Liver (tissue), 9 donors: ENCODE results near the gene UXS1. TPM values are rescaled to one million over a fixed set of nuclear protein-coding genes. Genes with fewer than 3 reads are reported as not detected.

Source experiments
- DNase-seq: peaks from one replicate; pipeline ENCODE4 v3.0.0-alpha.2; 2017; ENCODE audit warnings: low spot score
- H3K27ac ChIP-seq, 2 donors: one replicate each; pipeline ENCODE4 v1.7.0; 2013; ENCODE audit warnings: inconsistent platforms in 2 of 2, low read length in 2 of 2, control low read depth in 1 of 2, low read depth in 1 of 2, mild to moderate bottlenecking in 1 of 2
- H3K27me3 ChIP-seq, 4 donors: one replicate each; pipeline versions ENCODE4 v1.6.1 to v1.7.0; 2013; ENCODE audit warnings: low read length in 3 of 4, inconsistent platforms in 1 of 4, mild to moderate bottlenecking in 1 of 4, moderate library complexity in 1 of 4; ENCODE audit not compliant: control insufficient read depth in 4 of 4, insufficient read depth in 4 of 4
- H3K36me3 ChIP-seq, 4 donors: one replicate each; pipeline versions ENCODE4 v1.6.1 to v1.7.0; 2013; ENCODE audit warnings: low read length in 3 of 4, mild to moderate bottlenecking in 3 of 4, low read depth in 1 of 4, moderate library complexity in 1 of 4; ENCODE audit not compliant: control insufficient read depth in 4 of 4, insufficient read depth in 3 of 4
- H3K4me1 ChIP-seq, 4 donors: one replicate each; pipeline versions ENCODE4 v1.6.1 to v1.7.0; 2013; ENCODE audit warnings: low read length in 3 of 4, mild to moderate bottlenecking in 3 of 4, moderate library complexity in 1 of 4; ENCODE audit not compliant: control insufficient read depth in 4 of 4, insufficient read depth in 4 of 4
- H3K4me3 ChIP-seq, 3 donors: one replicate each; pipeline versions ENCODE4 v1.6.1 to v1.7.0; 2013; ENCODE audit warnings: low read length in 3 of 3, control low read depth in 1 of 3, low read depth in 1 of 3, mild to moderate bottlenecking in 1 of 3
- H3K9ac ChIP-seq, 2 donors: one replicate each; pipeline ENCODE4 v1.7.0; 2013; ENCODE audit warnings: low read length in 2 of 2, mild to moderate bottlenecking in 2 of 2, moderate library complexity in 2 of 2, control low read depth in 1 of 2, low read depth in 1 of 2
- H3K9me3 ChIP-seq, 4 donors: one replicate each; pipeline versions ENCODE4 v1.6.1 to v1.7.0; 2013; ENCODE audit warnings: low read length in 3 of 4; ENCODE audit not compliant: control insufficient read depth in 4 of 4
- ATF3 ChIP-seq: IDR thresholded peaks from 2 replicates; pipeline ENCODE4 v1.6.1; 2016; ENCODE audit warnings: antibody characterized with exemption
- CTCF ChIP-seq: fragments of 150-350 bp; IDR thresholded peaks from 2 replicates; pipeline ENCODE4 v1.5.1; 2017; ENCODE audit warnings: improper control_type of control experiment, low read depth, low read length; ENCODE audit not compliant: missing input control
- EGR1 ChIP-seq, 2 donors: IDR thresholded peaks; 2 replicates each; pipeline ENCODE4 v1.6.1; 2016 to 2018; ENCODE audit warnings: antibody characterized with exemption in 2 of 2, low read depth in 2 of 2
- FOXA1 ChIP-seq: IDR thresholded peaks from 2 replicates; pipeline ENCODE4 v1.6.1; 2016; ENCODE audit warnings: antibody characterized with exemption
- FOXA2 ChIP-seq: IDR thresholded peaks from 2 replicates; pipeline ENCODE4 v1.6.1; 2016; ENCODE audit warnings: antibody characterized with exemption
- GABPA ChIP-seq, 2 donors: IDR thresholded peaks in 1 of 2; conservative IDR thresholded peaks in 1 of 2; 2 replicates each; pipeline ENCODE4 v1.6.1; 2016; ENCODE audit warnings: antibody characterized with exemption in 2 of 2, mild to moderate bottlenecking in 1 of 2, moderate library complexity in 1 of 2
- HNF4A ChIP-seq, 2 donors: conservative IDR thresholded peaks; 2 replicates each; pipeline ENCODE4 v1.6.1; 2016; ENCODE audit warnings: antibody characterized with exemption in 2 of 2, mild to moderate bottlenecking in 2 of 2
- HNF4G ChIP-seq: IDR thresholded peaks from 2 replicates; pipeline ENCODE4 v1.6.1; 2016; ENCODE audit warnings: antibody characterized with exemption
- JUND ChIP-seq, 2 donors: IDR thresholded peaks; 2 replicates each; pipeline ENCODE4 v1.6.1; 2016; ENCODE audit warnings: antibody characterized with exemption in 2 of 2
- NR2F2 ChIP-seq: IDR thresholded peaks from 2 replicates; pipeline ENCODE4 v1.6.1; 2016; ENCODE audit warnings: antibody characterized with exemption
- RAD21 ChIP-seq, 2 donors: IDR thresholded peaks; 2 replicates each; pipeline ENCODE4 v1.6.1; 2016; ENCODE audit warnings: antibody characterized with exemption in 2 of 2, mild to moderate bottlenecking in 2 of 2
- REST ChIP-seq: IDR thresholded peaks from 2 replicates; pipeline ENCODE4 v1.6.1; 2016; ENCODE audit warnings: antibody characterized with exemption, mild to moderate bottlenecking
- RXRA ChIP-seq, 2 donors: IDR thresholded peaks; 2 replicates each; pipeline ENCODE4 v1.6.1; 2017 to 2018; ENCODE audit warnings: antibody characterized with exemption in 2 of 2, mild to moderate bottlenecking in 1 of 2
- SP1 ChIP-seq: IDR thresholded peaks from 2 replicates; pipeline ENCODE4 v1.6.1; 2018; ENCODE audit warnings: antibody characterized with exemption, mild to moderate bottlenecking
- TAF1 ChIP-seq: conservative IDR thresholded peaks from 2 replicates; pipeline ENCODE4 v1.6.1; 2016; ENCODE audit warnings: antibody characterized with exemption, mild to moderate bottlenecking
- YY1 ChIP-seq: IDR thresholded peaks from 2 replicates; pipeline ENCODE4 v1.6.1; 2016; ENCODE audit warnings: antibody characterized with exemption, mild to moderate bottlenecking
- ZBTB33 ChIP-seq: IDR thresholded peaks from 2 replicates; pipeline ENCODE4 v1.6.1; 2016; ENCODE audit warnings: antibody characterized with exemption
- WGBS: extraction: QIAGEN DNeasy Blood & Tissue Kit; methylation state at CpG from one replicate; pipeline ENCODE4 v1.1.7; 2013; 5-methylcytosine and 5-hydroxymethylcytosine counted together
- polyA plus RNA-seq, 2 donors: library from polyadenylated mRNA; stranded (reverse) in 1 of 2; unstranded in 1 of 2; fragments of 200-250 nt in 1 of 2; fragments of >200 nt in 1 of 2; fragmentation: Nextera tagmentation in 1 of 2; extraction: Ambion mirVana in 1 of 2; gene quantifications; one replicate each; pipeline versions ENCODE4 v1.2.1 to v1.2.3, GENCODE V29; 2013 to 2015
- total RNA-seq, 2 donors: library from RNA; depleted of rRNA; stranded (reverse); fragments of >200 nt; gene quantifications; one replicate each; pipeline ENCODE4 v1.2.3, GENCODE V29; 2014
- TF ChIP-seq, protein P1 (sequence below): IDR thresholded peaks from 2 replicates; pipeline ENCODE4 v1.6.1; 2016; ENCODE audit warnings: antibody characterized with exemption
- donor health status: healthy.
- donor health status: healthy.
- donor health status: healthy.
- donor health status: healthy.
- donor health status: healthy.

Gene UXS1
- total and polyA plus RNA-seq, 4 donors, result 8.8 to 19.9 (median 10.0) TPM

DNA sequence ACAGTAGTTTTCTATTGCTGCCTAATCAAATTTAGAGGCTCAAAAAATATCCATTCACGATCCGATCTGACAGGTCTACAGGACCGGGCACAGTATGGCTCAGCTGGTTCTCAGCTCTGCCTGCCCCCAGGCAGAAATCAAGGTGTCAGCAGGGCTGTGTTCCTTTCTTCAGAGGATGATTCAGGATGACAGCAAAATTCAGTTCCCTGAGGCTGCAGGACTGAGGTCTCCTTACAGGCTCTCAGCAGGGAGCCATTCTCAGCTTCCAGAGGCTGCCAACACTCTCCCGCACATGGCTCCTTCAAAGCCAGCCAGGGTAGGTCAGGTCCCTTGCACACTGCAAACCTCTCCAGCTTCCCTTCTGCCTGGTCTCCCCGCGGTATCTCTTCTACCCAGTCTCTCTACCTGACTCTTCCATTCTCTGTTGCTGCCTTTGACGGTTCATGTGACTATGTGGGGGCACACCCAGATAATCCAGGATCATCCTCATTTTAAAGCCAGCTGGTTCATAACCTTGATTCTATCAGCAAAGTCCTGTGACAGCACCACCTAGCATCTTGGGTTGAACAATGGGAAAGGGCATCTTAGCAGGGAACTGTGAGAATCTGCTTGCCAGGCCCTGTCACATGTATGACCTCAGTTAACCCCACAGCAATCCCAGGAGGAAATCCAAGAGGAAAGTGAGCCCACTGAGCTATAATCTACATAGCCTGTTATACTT is 50.4 kb downstream of the UXS1 start:
- peaks cover 0 to 8% (median 5%) of the 10 kb centered on the region in 4 donors for H3K4me1 ChIP-seq
- no peak overlapping the region for H3K4me3 ChIP-seq
- no peak overlapping the region for H3K27ac ChIP-seq
- no peak for TF ChIP-seq CTCF
- TF ChIP-seq ATF3, result no peak
- no peak for TF ChIP-seq REST
- no peak for TF ChIP-seq GABPA (IDR thresholded peaks at IDR 0.05 in 1 of 2, conservative IDR thresholded peaks at IDR 0.05 in 1 of 2)
- TF ChIP-seq YY1, result no peak
- TF ChIP-seq EGR1 (IDR thresholded peaks at IDR 0.05; ENCODE audit: low read depth in 2 of 2), result no peak
- no peak for TF ChIP-seq HNF4A (conservative IDR thresholded peaks at IDR 0.05)
- TF ChIP-seq ZBTB33, result no peak
- no peak for TF ChIP-seq NR2F2
- TF ChIP-seq TAF1, result no peak
- TF ChIP-seq FOXA2, result no peak
- TF ChIP-seq RAD21 (IDR thresholded peaks at IDR 0.05), result no peak
- TF ChIP-seq SP1, result no peak
- no peak for TF ChIP-seq JUND (IDR thresholded peaks at IDR 0.05)
- no peak for TF ChIP-seq FOXA1
- TF ChIP-seq, protein P1, sequence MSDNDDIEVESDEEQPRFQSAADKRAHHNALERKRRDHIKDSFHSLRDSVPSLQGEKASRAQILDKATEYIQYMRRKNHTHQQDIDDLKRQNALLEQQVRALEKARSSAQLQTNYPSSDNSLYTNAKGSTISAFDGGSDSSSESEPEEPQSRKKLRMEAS, result no peak
- TF ChIP-seq HNF4G, result no peak
- no peak for TF ChIP-seq RXRA (IDR thresholded peaks at IDR 0.05)
- H3K36me3 ChIP-seq, result peaks cover 0 to 4% (median 0%) of the 10 kb centered on the region in 4 donors
- 96% methylated on average over 7 of the region's 7 CpGs for WGBS
- no peak for DNase-seq
- no peaks in the 10 kb centered on the region for H3K9me3 ChIP-seq
- no peak overlapping the region for H3K9ac ChIP-seq
- H3K27me3 ChIP-seq, result no peaks in the 10 kb centered on the region
